MV-4-11 (cell line): ENCODE measurements around the gene OR2T12.
A peak's percentile ranks its signal among the peaks of the same experiment; 100 is the strongest.
"Not testable (repeated sequence)": the region's sequence is repeated elsewhere in the genome, so short reads cannot be mapped to it uniquely, and the experiment has no call there.

Experiments
- DNase-seq: peaks from one replicate; lab custom pipeline; 2025; lab: John Stamatoyannopoulos, UW

The OR2T12 gene

GRCh38 chr1:248303324-248303723 lies at the start of gene OR2T12:
TSS of gene OR2T12 (minus strand) at chr1:248303424. CDS start at chr1:248295578, 7,846 bp downstream.
- no peak for DNase-seq

GRCh38 chr1:248348475-248348874 lies 45.3 kb upstream of the OR2T12 start, which contains the start of gene OR14C36:
TSS of gene OR14C36 (plus strand) at chr1:248348775. CDS start at chr1:248348775, 0 bp downstream.
- DNase-seq = no peak

- no peak for DNase-seq
These were observed 40.2 kb upstream of the OR2T12 start for GRCh38 chr1:248343451-248343850.

- no peak for DNase-seq
These were observed 21.2 kb upstream of the OR2T12 start, which contains the start of gene OR2M7 for GRCh38 chr1:248324468-248324867. TSS of gene OR2M7 (minus strand) at chr1:248324568. CDS start at chr1:248324568, 0 bp downstream.

GRCh38 chr1:248316796-248317195 lies 13.6 kb upstream of the OR2T12 start:
- no peak for DNase-seq

- not testable (repeated sequence) for DNase-seq
These were observed 3.5 kb upstream of the OR2T12 start for GRCh38 chr1:248306740-248307139.

GRCh38 chr1:248306103-248306502 lies 2.9 kb upstream of the OR2T12 start:
- DNase-seq = no peak

GRCh38 chr1:248305672-248306071 lies 2.4 kb upstream of the OR2T12 start:
- DNase-seq = not testable (repeated sequence)

GRCh38 chr1:248288391-248288790 lies 14.8 kb downstream of the OR2T12 start:
- peak; percentile 96 for DNase-seq

- no peak for DNase-seq
These were observed 25.3 kb downstream of the OR2T12 start, which contains the start of gene OR2T33 for GRCh38 chr1:248277876-248278275. TSS of gene OR2T33 (minus strand) at chr1:248277976. CDS start at chr1:248273814, 4,162 bp downstream.

- not testable (repeated sequence) for DNase-seq
These were observed 30.0 kb downstream of the OR2T12 start for GRCh38 chr1:248273225-248273624.

GRCh38 chr1:248268178-248268577 lies 35.0 kb downstream of the OR2T12 start:
- no peak for DNase-seq

- not testable (repeated sequence) for DNase-seq
These were observed 43.9 kb downstream of the OR2T12 start for GRCh38 chr1:248259309-248259708.

GRCh38 chr1:248243204-248243603 lies 60.0 kb downstream of the OR2T12 start:
- DNase-seq = peak; percentile 54
